ENCODE data around the gene SETD2. TPM values are rescaled to one million over a fixed set of nuclear protein-coding genes. Genes with fewer than 3 reads are reported as not detected.

SETD2 gene
- polyA plus RNA-seq, 1 experiment: 30.8 TPM

GRCh38 chr3:47012342-47013230, 151.3 kb downstream of the SETD2 start:
- Histone ChIP-seq H3K27me3 (ENCODE audit: control insufficient read depth, insufficient read depth, low read length) (no peaks in the 10 kb centered on the region), H3K27ac (ENCODE audit: low read depth, low read length) (no peak overlapping the region), H3K9me3 (ENCODE audit: control insufficient read depth, insufficient read depth, low read length) (no peaks in the 10 kb centered on the region; the same call in 1 of the 2 replicates), H3K4me3 (ENCODE audit: low read depth, low read length) (no peak overlapping the region)
- ChIA-PET CTCF (interaction anchor here (1.4 kb wide), 1 partner anchor 77 kb away, joined by 6 read pairs; no protein-coding TSS in a partner anchor), POLR2A (no interaction called here)
- no peak for DNase-seq (ENCODE audit: low read depth, low spot score)
- TF ChIP-seq, protein P1, sequence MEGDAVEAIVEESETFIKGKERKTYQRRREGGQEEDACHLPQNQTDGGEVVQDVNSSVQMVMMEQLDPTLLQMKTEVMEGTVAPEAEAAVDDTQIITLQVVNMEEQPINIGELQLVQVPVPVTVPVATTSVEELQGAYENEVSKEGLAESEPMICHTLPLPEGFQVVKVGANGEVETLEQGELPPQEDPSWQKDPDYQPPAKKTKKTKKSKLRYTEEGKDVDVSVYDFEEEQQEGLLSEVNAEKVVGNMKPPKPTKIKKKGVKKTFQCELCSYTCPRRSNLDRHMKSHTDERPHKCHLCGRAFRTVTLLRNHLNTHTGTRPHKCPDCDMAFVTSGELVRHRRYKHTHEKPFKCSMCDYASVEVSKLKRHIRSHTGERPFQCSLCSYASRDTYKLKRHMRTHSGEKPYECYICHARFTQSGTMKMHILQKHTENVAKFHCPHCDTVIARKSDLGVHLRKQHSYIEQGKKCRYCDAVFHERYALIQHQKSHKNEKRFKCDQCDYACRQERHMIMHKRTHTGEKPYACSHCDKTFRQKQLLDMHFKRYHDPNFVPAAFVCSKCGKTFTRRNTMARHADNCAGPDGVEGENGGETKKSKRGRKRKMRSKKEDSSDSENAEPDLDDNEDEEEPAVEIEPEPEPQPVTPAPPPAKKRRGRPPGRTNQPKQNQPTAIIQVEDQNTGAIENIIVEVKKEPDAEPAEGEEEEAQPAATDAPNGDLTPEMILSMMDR (IDR thresholded peaks at IDR 0.05; ENCODE audit: low read depth, low read length): no peak

- no peaks in the 10 kb centered on the region; the same call in 1 of the 2 replicates for H3K9me3 ChIP-seq (ENCODE audit: control insufficient read depth, insufficient read depth, low read length)
- no peaks in the 10 kb centered on the region for H3K27me3 ChIP-seq (ENCODE audit: control insufficient read depth, insufficient read depth, low read length)
- POLR2A ChIA-PET: no interaction called here
- CTCF ChIA-PET: interaction anchor here (0.6 to 1.4 kb wide), 2 partner anchors 76 to 312 kb away, joined by 6 read pairs; no protein-coding TSS in a partner anchor
- TF ChIP-seq, protein P1 (IDR thresholded peaks at IDR 0.05; ENCODE audit: low read depth, low read length): no peak
- H3K4me3 ChIP-seq (ENCODE audit: low read depth, low read length): no peak overlapping the region
- DNase-seq (ENCODE audit: low read depth, low spot score): no peak
- no peak overlapping the region for H3K27ac ChIP-seq (ENCODE audit: low read depth, low read length)
Measured at GRCh38 chr3:47011371-47011770, 152.5 kb downstream of the SETD2 start.

DNA sequence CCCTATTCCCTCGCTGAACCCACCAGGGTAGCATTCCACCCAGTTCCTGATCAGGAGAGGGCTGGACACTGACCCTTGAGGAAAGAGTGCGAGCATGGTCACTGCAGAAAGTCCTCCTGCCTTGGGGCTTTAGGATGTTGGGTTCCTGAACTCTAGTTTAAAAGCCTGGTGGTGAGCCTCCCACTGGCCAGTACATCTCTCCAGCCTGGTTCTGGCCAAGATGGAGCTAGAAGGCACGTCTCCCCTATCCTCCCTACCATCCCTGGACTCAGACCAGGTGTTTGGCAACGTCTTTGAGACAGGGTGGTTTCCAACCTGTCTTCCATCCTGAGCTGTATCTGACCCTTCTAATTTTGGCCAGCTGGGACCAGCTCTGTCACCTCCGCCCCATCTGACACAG, 153.0 kb downstream of the SETD2 start:
- no peak for DNase-seq (ENCODE audit: low read depth, low spot score)
- TF ChIP-seq, protein P1 (IDR thresholded peaks at IDR 0.05; ENCODE audit: low read depth, low read length): no peak
- ChIA-PET POLR2A (no interaction called here), CTCF (interaction anchor here (0.6 to 1.4 kb wide), 2 partner anchors 75 to 313 kb away, joined by 6 read pairs; no protein-coding TSS in a partner anchor)
- Histone ChIP-seq H3K27me3 (ENCODE audit: control insufficient read depth, insufficient read depth, low read length) (no peaks in the 10 kb centered on the region), H3K9me3 (ENCODE audit: control insufficient read depth, insufficient read depth, low read length) (no peaks in the 10 kb centered on the region; the same call in 1 of the 2 replicates), H3K4me3 (ENCODE audit: low read depth, low read length) (no peak overlapping the region), H3K27ac (ENCODE audit: low read depth, low read length) (no peak overlapping the region)

DNA sequence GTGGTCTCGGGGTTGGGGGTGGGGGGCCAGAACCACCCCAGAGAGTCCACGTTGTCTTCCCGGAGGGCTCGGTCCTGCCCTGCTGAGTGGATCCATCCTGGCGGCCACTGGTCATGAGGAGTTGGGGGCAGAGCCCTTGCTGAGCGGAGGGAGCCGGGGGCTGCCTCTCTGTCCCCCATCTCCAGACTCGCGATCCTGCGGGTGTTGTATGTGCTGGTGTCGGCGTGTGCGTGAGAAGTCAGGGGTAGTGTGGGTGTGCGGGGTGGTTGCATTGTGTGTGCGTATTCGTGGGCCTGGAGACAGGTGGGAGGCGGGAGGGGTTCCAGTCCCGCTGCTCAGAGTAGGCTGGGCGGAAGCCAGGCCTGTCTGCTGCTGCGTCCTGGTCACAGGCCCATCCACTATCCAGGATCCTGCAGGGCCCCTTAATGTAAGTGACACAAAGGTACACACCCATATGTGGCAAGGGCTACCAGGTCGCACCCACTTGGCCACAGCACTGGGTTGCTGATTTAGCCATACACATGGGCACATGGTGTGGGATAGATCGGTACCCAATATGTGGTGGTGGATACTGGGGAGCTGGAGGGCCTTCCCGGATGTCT, 153.7 kb downstream of the SETD2 start:
- DNase-seq (ENCODE audit: low read depth, low spot score): no peak
- Histone ChIP-seq H3K9me3 (ENCODE audit: control insufficient read depth, insufficient read depth, low read length) (no peaks in the 10 kb centered on the region; the same call in 1 of the 2 replicates), H3K27me3 (ENCODE audit: control insufficient read depth, insufficient read depth, low read length) (no peaks in the 10 kb centered on the region), H3K4me3 (ENCODE audit: low read depth, low read length) (no peak overlapping the region), H3K27ac (ENCODE audit: low read depth, low read length) (peak overlapping the region; percentile 73)
- ChIA-PET POLR2A (interaction anchor here (1.2 kb wide), 2 partner anchors 34 to 75 kb away, joined by 5 read pairs; partner anchors contain the start of gene CCDC12), CTCF (no interaction called here)
- TF ChIP-seq, protein P1 (IDR thresholded peaks at IDR 0.05; ENCODE audit: low read depth, low read length): no peak
